Right renal cortex interstitium (tissue), 3 donors: ENCODE results near the gene DDX28. TPM values are rescaled to one million over a fixed set of nuclear protein-coding genes. Genes with fewer than 3 reads are reported as not detected.

ENCODE experiments used
- polyA plus RNA-seq, 3 donors: library from polyadenylated mRNA; unstranded; fragments of 120-200 nt; gene quantifications; one replicate each; pipeline ENCODE4 v1.2.1, GENCODE V29; 2013; ENCODE audit not compliant: insufficient read length in 3 of 3

DDX28 gene
- polyA plus RNA-seq, 3 donors, result 10.2 to 11.6 (median 11.0) TPM

Other genes with a start within 250 kb of the DDX28 start
- gene RANBP10, start 216.7 kb downstream of the DDX28 start, polyA plus RNA-seq, result 10 to 100 TPM; 19.2 to 22.3 (median 19.2) TPM
- 1 to 10 TPM; 6.2 to 7.8 (median 7.6) TPM for gene TSNAXIP1, start 216.3 kb downstream of the DDX28 start, polyA plus RNA-seq
- gene THAP11, start 180.9 kb downstream of the DDX28 start, polyA plus RNA-seq, result 10 to 100 TPM; 27.5 to 34.1 (median 32.5) TPM
- 100 to 1,000 TPM; 118 to 138 (median 134) TPM for gene NUTF2, start 176.3 kb downstream of the DDX28 start, polyA plus RNA-seq
- gene CENPT, start 175.5 kb downstream of the DDX28 start, polyA plus RNA-seq, result 10 to 100 TPM; 37.3 to 44.4 (median 40.6) TPM
- gene EDC4, start 150.2 kb downstream of the DDX28 start, polyA plus RNA-seq, result 10 to 100 TPM; 82.0 to 85.6 (median 83.2) TPM
- not detected for gene NRN1L, start 138.3 kb downstream of the DDX28 start, polyA plus RNA-seq
- 10 to 100 TPM; 31.6 to 38.0 (median 35.5) TPM for gene PSKH1, start 130.0 kb downstream of the DDX28 start, polyA plus RNA-seq
- 1 to 10 TPM; 6.7 to 7.6 (median 7.0) TPM for gene CTRL, start 91.4 kb downstream of the DDX28 start, polyA plus RNA-seq
- 10 to 100 TPM; 20.3 to 21.9 (median 21.8) TPM for gene PSMB10, start 86.4 kb downstream of the DDX28 start, polyA plus RNA-seq
- 10 to 100 TPM; 12.7 to 14.6 (median 13.4) TPM for gene LCAT, start 79.1 kb downstream of the DDX28 start, polyA plus RNA-seq
- gene SLC12A4, start 54.6 kb downstream of the DDX28 start, polyA plus RNA-seq, result 10 to 100 TPM; 30.6 to 33.8 (median 30.9) TPM
- gene DPEP3, start 42.7 kb downstream of the DDX28 start, polyA plus RNA-seq, result under 1 TPM in 2 of 3 donors, not detected in 1; 0.06 to 0.11 TPM
- gene DPEP2, start 23.7 kb downstream of the DDX28 start, polyA plus RNA-seq, result 1 to 10 TPM in 1 of 3 donors, under 1 TPM in 2; 0.57 to 1.0 (median 0.71) TPM
- gene DPEP2NB, start 7.3 kb downstream of the DDX28 start, polyA plus RNA-seq, result not detected
- gene DUS2, start 52 bp upstream of the DDX28 start, polyA plus RNA-seq, result 10 to 100 TPM; 13.3 to 16.6 (median 14.1) TPM
- 10 to 100 TPM; 35.7 to 39.6 (median 36.1) TPM for gene NFATC3, start 62.1 kb upstream of the DDX28 start, polyA plus RNA-seq
- 10 to 100 TPM; 23.1 to 28.6 (median 26.1) TPM for gene ESRP2, start 212.9 kb upstream of the DDX28 start, polyA plus RNA-seq
- 10 to 100 TPM; 18.8 to 22.4 (median 20.8) TPM for gene PLA2G15, start 222.1 kb upstream of the DDX28 start, polyA plus RNA-seq
- gene SLC7A6, start 241.3 kb upstream of the DDX28 start, polyA plus RNA-seq, result 10 to 100 TPM; 11.3 to 12.9 (median 12.8) TPM